IMR-90 (cell line): Measurements from ENCODE around the gene FAM3D. TPM values are rescaled to one million over a fixed set of nuclear protein-coding genes. Genes with fewer than 3 reads are reported as not detected.
"Not testable (repeated sequence)": the region's sequence is repeated elsewhere in the genome, so short reads cannot be mapped to it uniquely, and the experiment has no call there.

Experiments used
- ATAC-seq: fragments of 200-7000 bp; cut with Tn5 transposase; 2 replicates; pipeline ENCODE4 v1.9.1; 2020; ENCODE audit warnings: low read depth, mild to moderate bottlenecking, moderate library complexity
- BruUV-seq: library from RNA; stranded (reverse); fragments of 400-500 nt; replicated peaks from 2 replicates; lab custom pipeline; 2021; lab: Mats Ljungman, UMichigan
- CTCF ChIA-PET: fragments of 300-600 bp; formaldehyde crosslinking; extraction: SDS; loops from one replicate; lab custom pipeline; 2021; ENCODE audit warnings: antibody characterized with exemption; lab: Yijun Ruan, JAX
- POLR2A ChIA-PET: fragments of 300-600 bp; sonication (Branson Sonifier 250); formaldehyde crosslinking; loops from one replicate; lab custom pipeline; 2022; ENCODE audit warnings: antibody characterized with exemption; ENCODE audit not compliant: unreplicated experiment; lab: Charles Lee
- DNase-seq: peaks from one replicate; pipeline ENCODE4 v3.0.0; 2013
- H2AFZ ChIP-seq: replicated peaks from 2 replicates; pipeline ENCODE3; 2013; ENCODE audit warnings: low read length, mild to moderate bottlenecking; ENCODE audit not compliant: poor library complexity
- H2AK5ac ChIP-seq: 2 replicates; pipeline ENCODE4 v1.6.1; 2013; ENCODE audit warnings: low read depth, low read length, inconsistent platforms
- H2AK9ac ChIP-seq: replicated peaks from 2 replicates; pipeline ENCODE3; 2013; ENCODE audit warnings: mild to moderate bottlenecking, low read depth, low read length, moderate library complexity; ENCODE audit not compliant: poor library complexity
- H2BK120ac ChIP-seq: 2 replicates; pipeline ENCODE4 v1.6.1; 2013; ENCODE audit warnings: low read depth, low read length, inconsistent platforms
- H2BK15ac ChIP-seq: 3 replicates; pipeline ENCODE4 v1.6.1; 2013; ENCODE audit warnings: low read depth, low read length, inconsistent platforms
- H2BK20ac ChIP-seq: 2 replicates; pipeline ENCODE4 v1.6.1; 2013; ENCODE audit warnings: low read depth, mild to moderate bottlenecking, inconsistent platforms, low read length, moderate library complexity
- H2BK5ac ChIP-seq: 2 replicates; pipeline ENCODE4 v1.6.1; 2013; ENCODE audit warnings: mild to moderate bottlenecking, low read depth, low read length, inconsistent platforms; ENCODE audit not compliant: poor library complexity, severe bottlenecking
- H3K14ac ChIP-seq: replicated peaks from 2 replicates; pipeline ENCODE4 v1.6.1; 2013; ENCODE audit warnings: low read depth, low read length, inconsistent platforms
- H3K18ac ChIP-seq: 2 replicates; pipeline ENCODE4 v1.6.1; 2013; ENCODE audit warnings: low read depth, low read length, control low read depth
- H3K23ac ChIP-seq: 2 replicates; pipeline ENCODE4 v1.6.1; 2013; ENCODE audit warnings: low read depth, low read length, inconsistent platforms
- H3K27ac ChIP-seq: 2 replicates; pipeline ENCODE4 v1.5.1; 2013; ENCODE audit warnings: mild to moderate bottlenecking, control low read depth, low read length; ENCODE audit not compliant: insufficient read depth
- H3K27me3 ChIP-seq: 2 replicates; pipeline ENCODE4 v1.6.1; 2013; ENCODE audit warnings: low read length; ENCODE audit not compliant: control insufficient read depth, insufficient read depth
- H3K36me3 ChIP-seq: 2 replicates; pipeline ENCODE4 v1.6.1; 2013; ENCODE audit warnings: low read length, mixed read lengths; ENCODE audit not compliant: control insufficient read depth, insufficient read depth
- H3K4ac ChIP-seq: 2 replicates; pipeline ENCODE4 v1.6.1; 2013; ENCODE audit warnings: low read depth, low read length, inconsistent platforms
- H3K4me1 ChIP-seq: 2 replicates; pipeline ENCODE4 v1.6.1; 2013; ENCODE audit warnings: low read length, mixed read lengths; ENCODE audit not compliant: control insufficient read depth, insufficient read depth
- H3K4me2 ChIP-seq: 2 replicates; pipeline ENCODE4 v1.6.1; 2013; ENCODE audit warnings: low read depth, mild to moderate bottlenecking, control low read depth, low read length, moderate library complexity
- H3K4me3 ChIP-seq: 2 replicates; pipeline ENCODE4 v1.5.1; 2013; ENCODE audit warnings: low read depth, mild to moderate bottlenecking, control low read depth, low read length, moderate library complexity; ENCODE audit not compliant: insufficient read depth
- H3K56ac ChIP-seq: 2 replicates; pipeline ENCODE4 v1.6.1; 2013; ENCODE audit warnings: low read length, inconsistent platforms; ENCODE audit not compliant: insufficient read depth; ENCODE audit errors: extremely low read depth
- H3K79me1 ChIP-seq, 2 experiments: 2 replicates each; pipeline ENCODE4 v1.6.1; 2013; ENCODE audit warnings: low read length in 2 of 2, inconsistent platforms in 1 of 2, low read depth in 1 of 2
- H3K9ac ChIP-seq: 2 replicates; pipeline ENCODE4 v1.6.1; 2013; ENCODE audit warnings: low read depth, low read length, control low read depth
- H3K9me1 ChIP-seq: 2 replicates; pipeline ENCODE4 v1.6.1; 2013; ENCODE audit warnings: low read length, inconsistent platforms; ENCODE audit not compliant: insufficient read depth
- H3K9me3 ChIP-seq: 2 replicates; pipeline ENCODE4 v1.6.1; 2013; ENCODE audit warnings: low read length; ENCODE audit not compliant: control insufficient read depth, insufficient read depth
- H4K20me1 ChIP-seq: 2 replicates; pipeline ENCODE4 v1.6.1; 2013; ENCODE audit warnings: low read length, inconsistent platforms; ENCODE audit not compliant: insufficient read depth
- H4K5ac ChIP-seq: 2 replicates; pipeline ENCODE4 v1.6.1; 2013; ENCODE audit warnings: mild to moderate bottlenecking, low read depth, low read length, control low read depth
- H4K8ac ChIP-seq, 2 experiments: 2 replicates each; pipeline ENCODE4 v1.6.1; 2013; ENCODE audit warnings: low read depth in 2 of 2, low read length in 2 of 2, control low read depth in 1 of 2, inconsistent platforms in 1 of 2
- H4K91ac ChIP-seq: 2 replicates; pipeline ENCODE4 v1.6.1; 2013; ENCODE audit warnings: low read depth, low read length, inconsistent platforms; ENCODE audit not compliant: insufficient read depth
- WGBS, 2 experiments: methylation state at CpG; one replicate each; pipeline versions ENCODE4 v1.1.5 to v1.1.7; 2013; ENCODE audit warnings: missing lambda C conversion rate in 2 of 2; ENCODE audit not compliant: insufficient read length in 1 of 2; ENCODE audit errors: extremely low coverage in 2 of 2; 5-methylcytosine and 5-hydroxymethylcytosine counted together
- dilution Hi-C: fragments of 300-500 bp; cut with HindIII; formaldehyde crosslinking; loops from one replicate; pipeline ENCODE4 v1.14.3; 2018; ENCODE audit warnings: low sequenced_read_pairs; ENCODE audit not compliant: unreplicated experiment
- in situ Hi-C: fragments of 300-500 bp; cut with MboI; formaldehyde crosslinking; loops from 3 replicates; pipeline ENCODE4 v1.14.3; 2019; ENCODE audit warnings: low sequenced_read_pairs, inconsistent platforms, mixed read lengths
- intact Hi-C: fragments of 100-400 bp; cut with micrococcal nuclease; formaldehyde crosslinking; loops from 2 replicates; pipeline ENCODE4 v1.10.0; 2022
- polyA plus RNA-seq, 3 experiments: library from polyadenylated mRNA; depleted of rRNA; stranded (reverse); fragments of >200 nt; gene quantifications; 2 replicates each; pipeline ENCODE4 v1.2.3, GENCODE V29; 2012; ENCODE audit warnings: low replicate concordance in 1 of 3
- total RNA-seq: library from RNA; depleted of rRNA; stranded (reverse); fragments of >200 nt; gene quantifications from 2 replicates; pipeline ENCODE4 v1.2.3, GENCODE V29; 2012

FAM3D gene
- total and polyA plus RNA-seq, 2 of the 4 experiments (the other 2 are of a cell fraction), result not detected

- 60% methylated on average over 1 of the region's 3 CpGs; no CpG with 5 or more reads in 1 of the 2 experiments for WGBS, 2 experiments
- H3K14ac ChIP-seq, BruUV-seq, H3K9me3 ChIP-seq, H3K79me1 ChIP-seq, H4K91ac ChIP-seq, DNase-seq, H2AFZ ChIP-seq, H3K4me2 ChIP-seq, H3K27ac ChIP-seq, ATAC-seq, H2AK5ac ChIP-seq, H3K4me3 ChIP-seq, POLR2A ChIA-PET, H3K9ac ChIP-seq, H3K27me3 ChIP-seq, CTCF ChIA-PET, H3K56ac ChIP-seq, in situ Hi-C loops, H4K20me1 ChIP-seq, H3K23ac ChIP-seq, H2BK20ac ChIP-seq, dilution Hi-C loops, H3K18ac ChIP-seq, H4K8ac ChIP-seq, intact Hi-C loops, H2BK15ac ChIP-seq, H3K9me1 ChIP-seq, H3K4ac ChIP-seq, H3K4me1 ChIP-seq, H3K36me3 ChIP-seq, H2AK9ac ChIP-seq, H2BK5ac ChIP-seq, H4K5ac ChIP-seq, H2BK120ac ChIP-seq: not testable (repeated sequence)
Measured at GRCh38 chr3:58708983-58709382, 42.4 kb upstream of the FAM3D start.
